Calu3 (cell line): ENCODE measurements around the gene MMP11. TPM values are rescaled to one million over a fixed set of nuclear protein-coding genes. Genes with fewer than 3 reads are reported as not detected.

Experiments
- BruUV-seq: library from RNA; stranded (reverse); fragments of 400-500 nt; replicated peaks from 2 replicates; lab custom pipeline; 2021; lab: Mats Ljungman, UMichigan
- CTCF ChIA-PET: fragments of 300-600 bp; sonication (Branson Sonifier 250); formaldehyde crosslinking; loops from one replicate; lab custom pipeline; 2022; ENCODE audit warnings: antibody characterized with exemption; lab: Charles Lee
- DNase-seq: peaks from one replicate; pipeline ENCODE4 v3.0.0; 2022
- H3K27ac Mint-ChIP-seq: one replicate; pipeline ENCODE4 v1.8.0; 2022; ENCODE audit warnings: mixed read lengths; ENCODE audit not compliant: unreplicated experiment
- H3K27me3 Mint-ChIP-seq: one replicate; pipeline ENCODE4 v1.8.0; 2022; ENCODE audit warnings: mixed read lengths; ENCODE audit not compliant: unreplicated experiment
- H3K36me3 Mint-ChIP-seq: one replicate; pipeline ENCODE4 v1.8.0; 2022; ENCODE audit warnings: mild to moderate bottlenecking, moderate library complexity, mixed read lengths; ENCODE audit not compliant: insufficient read depth, unreplicated experiment
- H3K4me1 Mint-ChIP-seq: one replicate; pipeline ENCODE4 v1.8.0; 2022; ENCODE audit warnings: mild to moderate bottlenecking, low read depth, mixed read lengths; ENCODE audit not compliant: unreplicated experiment
- H3K4me3 Mint-ChIP-seq: one replicate; pipeline ENCODE4 v1.8.0; 2022; ENCODE audit warnings: mild to moderate bottlenecking, low read depth, moderate library complexity, mixed read lengths; ENCODE audit not compliant: unreplicated experiment
- H3K9me3 Mint-ChIP-seq: one replicate; pipeline ENCODE4 v1.8.0; 2022; ENCODE audit warnings: low read depth, mixed read lengths; ENCODE audit not compliant: unreplicated experiment
- intact Hi-C: fragments of 100-400 bp; cut with micrococcal nuclease; formaldehyde crosslinking; loops from one replicate; pipeline ENCODE4 v1.10.0; 2022; ENCODE audit not compliant: unreplicated experiment
- total RNA-seq: library from RNA; stranded (reverse); gene quantifications from 2 replicates; pipeline ENCODE4 v1.2.3, GENCODE V29; 2022
- TF ChIP-seq, protein P1 (sequence below): fragments of 200-600 bp; IDR thresholded peaks from one replicate; pipeline ENCODE4 v1.8.0; 2022; ENCODE audit warnings: antibody characterized with exemption; ENCODE audit not compliant: unreplicated experiment

The MMP11 gene
- total RNA-seq, 1 experiment from 2014 or later, result 2.0 TPM

DNA sequence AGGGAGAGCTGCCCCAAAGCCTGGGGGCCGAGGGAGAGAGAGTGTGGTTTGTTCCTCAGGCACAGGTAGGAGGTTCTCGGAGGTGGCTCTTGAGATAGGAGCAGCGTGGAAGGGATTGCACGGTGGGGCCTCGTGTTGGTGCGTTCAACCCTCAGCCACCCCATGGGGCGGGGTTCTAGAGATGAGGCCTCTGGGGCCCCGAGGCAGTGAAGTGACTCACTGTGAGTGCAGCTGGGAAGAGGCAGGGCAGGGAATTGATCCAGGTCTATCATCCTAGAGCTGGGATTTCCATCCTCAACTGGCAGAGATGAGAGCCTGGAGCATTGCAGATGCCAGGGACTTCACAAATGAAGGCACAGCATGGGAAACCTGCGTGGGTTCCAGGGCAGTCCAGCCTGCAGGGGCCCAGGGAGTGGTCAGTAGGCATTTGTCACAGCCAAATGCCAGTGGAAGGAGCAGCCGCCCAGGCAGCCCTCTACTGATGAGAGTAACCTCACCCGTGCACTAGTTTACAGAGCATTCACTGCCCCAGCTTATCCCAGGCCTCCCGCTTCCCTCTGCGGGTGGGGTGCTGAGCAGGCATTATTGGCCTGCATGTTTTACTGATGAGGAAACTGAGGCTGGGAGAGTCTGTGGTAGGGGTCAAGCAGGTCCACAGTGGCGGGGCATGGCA, 9.0 kb downstream of the MMP11 start:
- Mint-ChIP-seq H3K27ac (no peak overlapping the region), H3K9me3 (no peaks in the 10 kb centered on the region), H3K36me3 (peaks cover 7% of the 10 kb centered on the region), H3K4me3 (no peak overlapping the region), H3K4me1 (peaks cover 29% of the 10 kb centered on the region), H3K27me3 (no peaks in the 10 kb centered on the region)
- CTCF ChIA-PET, result interaction anchor here (0.6 to 0.8 kb wide), 3 partner anchors 11 to 915 kb away, joined by 3 to 5 read pairs (median 4); partner anchors contain the start of gene SLC2A11
- no TSS peak for BruUV-seq
- TF ChIP-seq, protein P1, sequence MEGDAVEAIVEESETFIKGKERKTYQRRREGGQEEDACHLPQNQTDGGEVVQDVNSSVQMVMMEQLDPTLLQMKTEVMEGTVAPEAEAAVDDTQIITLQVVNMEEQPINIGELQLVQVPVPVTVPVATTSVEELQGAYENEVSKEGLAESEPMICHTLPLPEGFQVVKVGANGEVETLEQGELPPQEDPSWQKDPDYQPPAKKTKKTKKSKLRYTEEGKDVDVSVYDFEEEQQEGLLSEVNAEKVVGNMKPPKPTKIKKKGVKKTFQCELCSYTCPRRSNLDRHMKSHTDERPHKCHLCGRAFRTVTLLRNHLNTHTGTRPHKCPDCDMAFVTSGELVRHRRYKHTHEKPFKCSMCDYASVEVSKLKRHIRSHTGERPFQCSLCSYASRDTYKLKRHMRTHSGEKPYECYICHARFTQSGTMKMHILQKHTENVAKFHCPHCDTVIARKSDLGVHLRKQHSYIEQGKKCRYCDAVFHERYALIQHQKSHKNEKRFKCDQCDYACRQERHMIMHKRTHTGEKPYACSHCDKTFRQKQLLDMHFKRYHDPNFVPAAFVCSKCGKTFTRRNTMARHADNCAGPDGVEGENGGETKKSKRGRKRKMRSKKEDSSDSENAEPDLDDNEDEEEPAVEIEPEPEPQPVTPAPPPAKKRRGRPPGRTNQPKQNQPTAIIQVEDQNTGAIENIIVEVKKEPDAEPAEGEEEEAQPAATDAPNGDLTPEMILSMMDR, result no peak
- intact Hi-C loops, result loop anchor here (10.0 kb wide), 1 partner anchor 53 kb away; the partner anchor contains the start of gene DERL3
- peak; percentile 34 for DNase-seq

DNA sequence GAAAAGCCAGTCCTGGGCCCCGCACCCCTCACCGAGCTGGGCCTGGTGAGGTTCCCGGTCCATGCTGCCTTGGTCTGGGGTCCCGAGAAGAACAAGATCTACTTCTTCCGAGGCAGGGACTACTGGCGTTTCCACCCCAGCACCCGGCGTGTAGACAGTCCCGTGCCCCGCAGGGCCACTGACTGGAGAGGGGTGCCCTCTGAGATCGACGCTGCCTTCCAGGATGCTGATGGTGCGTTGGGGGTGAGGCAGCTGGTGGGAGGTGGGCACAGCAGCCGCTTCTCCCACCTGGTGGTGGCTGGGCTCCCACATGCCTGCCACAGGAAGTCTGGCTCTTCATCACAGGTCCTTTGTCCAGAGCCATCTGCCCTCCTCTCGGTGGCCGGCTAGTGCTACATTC, 9.6 kb downstream of the MMP11 start:
- CTCF ChIA-PET, result interaction anchor here (0.6 to 0.8 kb wide), 2 partner anchors 11 to 75 kb away, joined by 3 to 4 read pairs; partner anchors contain the start of gene SLC2A11
- TF ChIP-seq, protein P1, result no peak
- peaks cover 29% of the 10 kb centered on the region for H3K4me1 Mint-ChIP-seq
- BruUV-seq, result no TSS peak
- no peak overlapping the region for H3K4me3 Mint-ChIP-seq
- H3K27me3 Mint-ChIP-seq, result no peaks in the 10 kb centered on the region
- H3K27ac Mint-ChIP-seq, result no peak overlapping the region
- DNase-seq, result no peak
- no peaks in the 10 kb centered on the region for H3K9me3 Mint-ChIP-seq
- H3K36me3 Mint-ChIP-seq, result peaks cover 13% of the 10 kb centered on the region
- intact Hi-C loops, result loop anchor here (10.0 kb wide), 1 partner anchor 53 kb away; the partner anchor contains the start of gene DERL3

DNA sequence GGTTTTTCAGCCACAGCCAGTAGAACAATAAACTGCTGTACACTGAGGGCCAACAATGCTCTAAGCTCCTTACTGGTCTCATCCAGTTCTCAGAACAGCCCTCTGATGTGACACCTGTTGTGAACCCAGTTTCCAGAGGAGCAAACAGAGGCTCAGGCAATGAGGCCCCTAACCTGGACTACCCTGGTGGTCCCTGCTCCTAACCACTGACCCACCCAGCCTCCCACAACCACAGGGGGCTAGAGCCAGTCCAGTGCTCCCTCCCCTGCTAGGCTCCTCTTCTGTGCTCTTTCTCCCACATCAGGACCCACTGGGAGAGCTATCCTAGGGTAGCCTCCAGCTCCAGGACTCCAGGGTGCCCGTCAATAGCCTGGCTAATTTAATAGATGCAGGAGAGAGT, 10.1 kb downstream of the MMP11 start:
- intact Hi-C loops, result loop anchor here (10.0 kb wide), 1 partner anchor 52 kb away; the partner anchor contains the start of gene DERL3
- H3K4me1 Mint-ChIP-seq, result peaks cover 29% of the 10 kb centered on the region
- no peak for DNase-seq
- no TSS peak for BruUV-seq
- H3K36me3 Mint-ChIP-seq, result peaks cover 17% of the 10 kb centered on the region
- H3K9me3 Mint-ChIP-seq, result no peaks in the 10 kb centered on the region
- TF ChIP-seq, protein P1, result no peak
- no peak overlapping the region for H3K27ac Mint-ChIP-seq
- no peaks in the 10 kb centered on the region for H3K27me3 Mint-ChIP-seq
- H3K4me3 Mint-ChIP-seq, result no peak overlapping the region
- CTCF ChIA-PET, result no interaction called here

DNA sequence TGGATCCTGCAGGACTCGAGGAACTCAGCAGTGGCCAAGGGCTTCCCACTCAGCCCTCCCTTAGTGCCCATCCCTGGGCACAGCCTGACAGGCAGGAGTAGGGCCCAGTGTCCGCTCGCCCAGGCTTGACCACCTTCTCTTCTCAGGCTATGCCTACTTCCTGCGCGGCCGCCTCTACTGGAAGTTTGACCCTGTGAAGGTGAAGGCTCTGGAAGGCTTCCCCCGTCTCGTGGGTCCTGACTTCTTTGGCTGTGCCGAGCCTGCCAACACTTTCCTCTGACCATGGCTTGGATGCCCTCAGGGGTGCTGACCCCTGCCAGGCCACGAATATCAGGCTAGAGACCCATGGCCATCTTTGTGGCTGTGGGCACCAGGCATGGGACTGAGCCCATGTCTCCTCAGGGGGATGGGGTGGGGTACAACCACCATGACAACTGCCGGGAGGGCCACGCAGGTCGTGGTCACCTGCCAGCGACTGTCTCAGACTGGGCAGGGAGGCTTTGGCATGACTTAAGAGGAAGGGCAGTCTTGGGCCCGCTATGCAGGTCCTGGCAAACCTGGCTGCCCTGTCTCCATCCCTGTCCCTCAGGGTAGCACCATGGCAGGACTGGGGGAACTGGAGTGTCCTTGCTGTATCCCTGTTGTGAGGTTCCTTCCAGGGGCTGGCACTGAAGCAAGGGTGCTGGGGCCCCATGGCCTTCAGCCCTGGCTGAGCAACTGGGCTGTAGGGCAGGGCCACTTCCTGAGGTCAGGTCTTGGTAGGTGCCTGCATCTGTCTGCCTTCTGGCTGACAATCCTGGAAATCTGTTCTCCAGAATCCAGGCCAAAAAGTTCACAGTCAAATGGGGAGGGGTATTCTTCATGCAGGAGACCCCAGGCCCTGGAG, 10.9 kb downstream of the MMP11 start:
- no peaks in the 10 kb centered on the region for H3K9me3 Mint-ChIP-seq
- H3K4me1 Mint-ChIP-seq, result peaks cover 29% of the 10 kb centered on the region
- DNase-seq, result no peak
- peaks cover 22% of the 10 kb centered on the region for H3K36me3 Mint-ChIP-seq
- TF ChIP-seq, protein P1, result no peak
- CTCF ChIA-PET, result no interaction called here
- intact Hi-C loops, result loop anchor here (10.0 kb wide), 1 partner anchor 51 kb away; the partner anchor contains the start of gene DERL3
- H3K4me3 Mint-ChIP-seq, result no peak overlapping the region
- no TSS peak for BruUV-seq
- no peaks in the 10 kb centered on the region for H3K27me3 Mint-ChIP-seq
- H3K27ac Mint-ChIP-seq, result no peak overlapping the region
